Left renal cortex interstitium (tissue), 4 donors: ENCODE measurements around the gene OGA. TPM values are rescaled to one million over a fixed set of nuclear protein-coding genes. Genes with fewer than 3 reads are reported as not detected.

ENCODE experiments used
- DNase-seq, 4 donors: peaks; one replicate each; pipeline ENCODE4 v3.0.0-alpha.2; 2013; ENCODE audit warnings: low read depth in 4 of 4, low spot score in 2 of 4, missing footprints in 1 of 4
- polyA plus RNA-seq, 4 donors: library from polyadenylated mRNA; unstranded; fragments of 120-200 nt; gene quantifications; one replicate each; pipeline ENCODE4 v1.2.1, GENCODE V29; 2013; ENCODE audit not compliant: insufficient read length in 4 of 4

OGA gene
- polyA plus RNA-seq, 4 donors, result 114 to 274 (median 158) TPM

DNA sequence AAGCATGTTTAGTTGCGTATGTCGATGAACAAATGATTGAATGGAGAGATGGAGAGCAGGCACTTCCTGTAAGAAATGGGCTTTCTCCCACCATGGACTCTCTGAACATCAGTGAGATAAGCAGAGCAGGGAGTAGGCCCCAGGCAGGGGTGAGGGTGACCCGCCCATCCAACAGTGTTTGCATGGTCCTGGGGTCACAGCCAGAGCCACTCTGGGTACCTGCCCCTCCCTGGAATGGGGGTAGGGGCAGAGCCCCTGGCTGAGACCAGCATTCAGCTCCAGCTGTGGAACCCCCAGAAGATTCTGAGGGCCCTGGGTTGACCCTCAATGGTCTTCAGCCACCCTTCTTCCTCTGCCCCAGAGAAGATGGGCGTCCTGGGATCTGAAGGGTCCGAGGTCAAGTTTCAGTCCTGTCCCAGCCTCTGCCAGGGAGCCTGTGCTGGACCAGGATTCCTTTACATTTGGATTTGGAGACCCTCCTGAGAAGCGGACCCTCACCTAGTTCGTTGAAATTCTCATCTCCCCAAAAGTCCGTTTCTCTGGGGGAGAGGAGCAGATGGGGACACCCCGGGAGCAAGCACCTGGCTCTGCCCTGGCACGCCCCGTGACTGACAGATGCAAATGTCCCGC lies 40.0 kb downstream of the OGA start:
- no peak for DNase-seq

- no peak for DNase-seq
These were observed 40.6 kb downstream of the OGA start for GRCh38 chr10:101777619-101778145.

GRCh38 chr10:101776161-101776817 lies 42.0 kb downstream of the OGA start:
- DNase-seq, result no peak

- no peak for DNase-seq
These were observed 42.7 kb downstream of the OGA start, which contains the start of gene FGF8 for GRCh38 chr10:101775273-101776160. TSS of gene FGF8 (minus strand) at chr10:101776114. CDS start at chr10:101775900, 214 bp downstream.

DNA sequence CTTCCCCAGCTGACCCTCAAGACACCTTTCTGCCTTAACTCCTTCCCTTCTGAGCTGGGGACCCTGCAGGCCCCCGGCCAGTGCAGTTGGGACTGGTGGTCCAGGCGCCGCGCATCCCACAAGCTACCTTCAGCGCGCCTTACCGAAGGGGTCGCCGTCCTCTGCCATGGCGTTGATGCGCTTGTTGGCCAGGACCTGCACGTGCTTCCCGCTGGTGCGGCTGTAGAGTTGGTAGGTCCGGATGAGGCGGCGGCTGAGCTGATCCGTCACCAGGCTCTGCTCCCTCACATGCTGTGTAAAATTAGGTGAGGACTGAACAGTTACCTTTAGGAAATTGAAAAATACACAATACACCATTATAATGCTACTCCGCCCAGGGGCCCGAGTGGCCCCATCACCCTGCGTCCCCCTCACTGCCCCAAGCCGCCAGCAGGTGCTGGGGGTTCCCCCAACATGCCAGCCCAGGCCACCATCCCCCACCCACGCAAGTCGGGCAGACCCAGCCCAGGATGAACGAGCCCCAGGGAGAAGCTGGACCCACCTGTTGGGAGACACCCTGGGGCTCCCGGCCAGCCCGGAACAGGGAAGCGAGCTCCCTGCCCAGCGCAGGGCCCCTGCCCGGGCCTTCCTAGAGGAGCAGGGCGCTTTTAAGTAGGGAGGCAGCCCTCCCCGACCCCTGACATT lies 43.5 kb downstream of the OGA start:
- no peak for DNase-seq

GRCh38 chr10:101773923-101774588 lies 44.2 kb downstream of the OGA start:
- no peak for DNase-seq

GRCh38 chr10:101772895-101773761 lies 45.1 kb downstream of the OGA start:
- no peak for DNase-seq

DNA sequence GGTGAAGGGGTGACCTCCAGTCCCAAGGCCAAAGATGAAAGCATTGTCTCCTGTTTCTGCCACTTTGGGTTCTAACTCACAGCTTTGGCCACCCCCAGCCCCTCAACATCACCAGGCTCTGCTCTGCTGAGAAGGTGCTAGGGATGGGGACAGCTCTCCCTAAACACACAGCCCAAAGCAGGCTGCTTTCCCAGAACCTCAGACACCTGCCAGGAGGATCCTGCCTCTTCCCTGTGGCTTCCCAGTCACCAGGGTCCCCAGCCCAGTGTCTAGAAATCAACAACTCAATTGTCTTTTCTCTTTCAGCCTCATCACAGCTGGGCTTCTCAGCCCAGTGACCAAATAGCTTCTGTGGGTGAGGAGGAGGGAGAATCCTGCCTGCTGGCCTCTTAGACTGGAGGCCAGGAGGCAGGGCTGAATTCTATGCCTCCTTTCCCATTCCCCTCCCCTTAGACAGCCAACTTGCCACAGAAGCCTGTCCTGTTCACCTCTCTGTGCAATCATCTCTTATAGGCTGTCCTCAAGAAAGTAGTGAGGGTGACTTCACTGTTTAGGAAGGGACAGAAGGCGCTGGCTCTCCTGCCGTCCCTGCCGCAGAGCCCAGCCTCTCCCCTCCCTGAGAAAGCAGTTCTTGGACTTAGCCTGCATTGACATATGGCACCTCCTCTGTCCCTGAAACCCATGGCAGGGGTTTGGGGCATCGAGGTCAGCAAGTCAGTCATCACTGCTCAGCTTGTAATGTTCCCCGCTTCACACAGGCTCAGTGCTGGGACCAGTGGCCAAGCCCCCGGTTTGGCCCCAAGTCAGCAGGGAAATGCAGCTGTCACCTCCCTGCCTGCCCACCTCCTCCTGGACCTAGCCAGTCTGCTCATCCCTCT lies 46.0 kb downstream of the OGA start:
- DNase-seq, result no peak

GRCh38 chr10:101771380-101771779 lies 46.9 kb downstream of the OGA start:
- DNase-seq, result no peak

GRCh38 chr10:101770331-101771215 lies 47.7 kb downstream of the OGA start:
- no peak for DNase-seq

DNA sequence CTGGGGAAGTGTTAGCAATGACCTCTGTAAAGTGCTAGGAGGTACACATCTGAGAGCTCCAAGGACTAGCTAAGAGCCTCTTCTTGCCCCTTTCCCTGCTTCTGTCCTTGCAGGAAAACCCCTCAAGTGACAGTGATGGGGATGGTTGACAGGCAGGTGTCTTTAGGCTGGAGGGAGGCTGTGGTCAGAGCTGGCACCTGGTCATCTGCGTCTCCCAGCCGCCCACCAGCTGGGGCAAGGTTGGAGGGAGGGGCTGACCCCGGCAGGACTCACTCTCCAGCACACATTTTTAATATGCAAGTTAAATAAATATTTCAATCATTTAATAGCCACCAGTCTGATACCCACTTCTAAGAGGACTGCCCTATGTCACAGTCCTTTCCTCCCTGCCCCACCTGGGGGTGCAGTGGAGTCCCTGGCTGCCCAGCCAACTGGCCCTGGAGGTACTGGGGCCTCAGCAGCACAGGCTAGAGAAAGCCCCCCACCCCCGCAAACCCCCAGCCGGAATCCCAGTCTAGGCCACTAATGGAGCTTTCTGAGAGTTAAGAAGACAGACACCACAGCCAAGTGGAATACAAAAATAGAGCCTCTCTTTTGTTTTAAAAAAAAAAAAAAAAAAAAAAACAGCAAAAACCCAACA lies 48.6 kb downstream of the OGA start:
- no peak for DNase-seq

- no peak for DNase-seq
These were observed 49.5 kb downstream of the OGA start for GRCh38 chr10:101768791-101769170.

GRCh38 chr10:101767966-101768790 lies 50.1 kb downstream of the OGA start:
- DNase-seq, result no peak

DNA sequence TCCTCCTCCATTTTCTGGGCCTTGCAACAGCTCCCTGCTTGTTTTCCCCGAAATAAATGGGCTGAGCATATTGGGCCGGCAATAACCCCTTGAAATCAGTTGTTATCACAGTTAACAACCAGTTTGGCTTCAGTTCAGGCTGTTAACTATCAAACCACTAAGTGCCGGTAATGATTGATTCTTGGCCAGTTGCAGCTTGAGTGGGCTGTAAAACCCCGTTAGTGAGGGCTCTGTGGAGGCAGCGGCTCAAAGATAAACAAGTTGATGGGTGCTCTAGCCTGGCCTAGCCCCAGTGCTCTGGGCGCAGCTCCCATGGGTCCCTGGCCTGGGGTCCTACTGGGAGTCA lies 50.7 kb downstream of the OGA start:
- DNase-seq, result no peak

- DNase-seq, result no peak
These were observed 51.3 kb downstream of the OGA start for GRCh38 chr10:101766753-101767599.
